Forelimb muscle (tissue), 1 donor: Measurements from ENCODE around the gene ATOSB. TPM values are rescaled to one million over a fixed set of nuclear protein-coding genes. Genes with fewer than 3 reads are reported as not detected.

ENCODE experiments used
- DNase-seq: peaks from one replicate; pipeline ENCODE4 v3.0.0-alpha.2; 2013; ENCODE audit warnings: low read depth
- polyA plus RNA-seq: library from polyadenylated mRNA; unstranded; fragments of 120-200 nt; gene quantifications from one replicate; pipeline ENCODE4 v1.2.1, GENCODE V29; 2013; ENCODE audit not compliant: insufficient read length

The ATOSB gene
- polyA plus RNA-seq, 1 donor: 12.0 TPM

- DNase-seq: no peak
Measured at GRCh38 chr9:35054871-35055644, 60.6 kb downstream of the ATOSB start.

- DNase-seq: no peak
Measured at GRCh38 chr9:35054185-35054835, 61.4 kb downstream of the ATOSB start.

Other genes with a start within 250 kb of the ATOSB start
- gene PHF24, start 157.6 kb downstream of the ATOSB start, polyA plus RNA-seq: 0.09 TPM
- 61.6 TPM for gene DNAJB5, start 126.1 kb downstream of the ATOSB start, polyA plus RNA-seq
- gene VCP, start 43.2 kb downstream of the ATOSB start, polyA plus RNA-seq: 172 TPM
- 23.6 TPM for gene FANCG, start 35.9 kb downstream of the ATOSB start, polyA plus RNA-seq
- 11.2 TPM for gene PIGO, start 19.3 kb downstream of the ATOSB start, polyA plus RNA-seq
- gene STOML2, start 12.7 kb downstream of the ATOSB start, polyA plus RNA-seq: 66.4 TPM
- 20.5 TPM for gene UNC13B, start 46.1 kb upstream of the ATOSB start, polyA plus RNA-seq